AG04449 (cell line): ENCODE measurements around the gene ALDH18A1.
A peak's percentile ranks its signal among the peaks of the same experiment; 100 is the strongest.
"Not testable (repeated sequence)": the region's sequence is repeated elsewhere in the genome, so short reads cannot be mapped to it uniquely, and the experiment has no call there.

ENCODE experiments used
- CTCF ChIA-PET: fragments of 350-600 bp; formaldehyde crosslinking; extraction: SDS; loops from one replicate; lab custom pipeline; 2021; ENCODE audit warnings: antibody characterized with exemption; lab: Yijun Ruan, JAX
- POLR2A ChIA-PET: fragments of 400-600, 350-600 bp; formaldehyde crosslinking; extraction: SDS; loops from one replicate; lab custom pipeline; 2020; ENCODE audit warnings: antibody characterized with exemption, inconsistent platforms; lab: Yijun Ruan, JAX
- DNase-seq: peaks from one replicate; pipeline ENCODE4 v3.0.0-alpha.2; 2010; ENCODE audit warnings: low read depth, low spot score
- H3K4me3 ChIP-seq: 2 replicates; pipeline ENCODE4 v1.5.1; 2011; ENCODE audit warnings: low read depth, mild to moderate bottlenecking, control low read depth, low read length
- CTCF ChIP-seq: IDR thresholded peaks from one replicate; pipeline ENCODE4 v1.5.1; 2011; ENCODE audit warnings: mild to moderate bottlenecking, moderate library complexity, low read length, control low read depth, inconsistent platforms; ENCODE audit not compliant: insufficient read depth; ENCODE audit errors: missing control alignments

ALDH18A1 gene

GRCh38 chr10:95693071-95693667, 36.7 kb upstream of the ALDH18A1 start:
- ChIA-PET CTCF (interaction anchor here (0.5 to 7.6 kb wide), 67 partner anchors 10 to 470 kb away, joined by 3 to 495 read pairs (median 6); partner anchors contain the start of genes ALDH18A1, CC2D2B and ENTPD1), POLR2A (interaction anchor here (0.8 to 1.0 kb wide), 3 partner anchors 144 to 214 kb away, joined by 3 to 4 read pairs (median 4); partner anchors contain the start of gene CC2D2B)
- DNase-seq = no peak
- no peak for TF ChIP-seq CTCF
- peak overlapping the region; percentile 98 for H3K4me3 ChIP-seq

- no peak for DNase-seq
- ChIA-PET POLR2A (no interaction called here), CTCF (interaction anchor here (5.7 to 7.6 kb wide), 2 partner anchors 152 to 174 kb away, joined by 141 to 495 read pairs; no protein-coding TSS in a partner anchor)
- TF ChIP-seq CTCF = no peak
- H3K4me3 ChIP-seq = no peak overlapping the region
Measured at GRCh38 chr10:95691281-95691680, 34.8 kb upstream of the ALDH18A1 start.

GRCh38 chr10:95688648-95689047, 32.1 kb upstream of the ALDH18A1 start:
- DNase-seq = no peak
- H3K4me3 ChIP-seq = no peak overlapping the region
- ChIA-PET CTCF (interaction anchor here (1.3 to 4.3 kb wide), 3 partner anchors 153 to 177 kb away, joined by 3 to 48 read pairs (median 7); no protein-coding TSS in a partner anchor), POLR2A (no interaction called here)
- no peak for TF ChIP-seq CTCF

GRCh38 chr10:95683966-95684365, 27.5 kb upstream of the ALDH18A1 start:
- TF ChIP-seq CTCF = no peak
- no peak for DNase-seq
- CTCF ChIA-PET = interaction anchor here (1.0 to 2.4 kb wide), 3 partner anchors 9 to 157 kb away, joined by 3 to 16 read pairs (median 7); partner anchors contain the start of gene TCTN3
- H3K4me3 ChIP-seq = no peak overlapping the region
- POLR2A ChIA-PET = no interaction called here

GRCh38 chr10:95675403-95676116, 19.0 kb upstream of the ALDH18A1 start:
- no peak for DNase-seq
- CTCF ChIA-PET = interaction anchor here (1.1 to 7.7 kb wide), 3 partner anchors 8 to 166 kb away, joined by 3 to 53 read pairs (median 4); partner anchors contain the start of gene TCTN3
- POLR2A ChIA-PET = no interaction called here
- H3K4me3 ChIP-seq = no peak overlapping the region
- TF ChIP-seq CTCF = no peak

GRCh38 chr10:95674643-95675042, 18.1 kb upstream of the ALDH18A1 start:
- TF ChIP-seq CTCF = no peak
- no peak for DNase-seq
- ChIA-PET CTCF (interaction anchor here (1.1 to 7.7 kb wide), 3 partner anchors 9 to 167 kb away, joined by 3 to 53 read pairs (median 4); partner anchors contain the start of gene TCTN3), POLR2A (no interaction called here)
- no peak overlapping the region for H3K4me3 ChIP-seq

- H3K4me3 ChIP-seq, DNase-seq, POLR2A ChIA-PET: not testable (repeated sequence)
- CTCF ChIA-PET = interaction anchor here (1.5 kb wide), 1 partner anchor 192 kb away, joined by 7 read pairs; no protein-coding TSS in a partner anchor
Measured at GRCh38 chr10:95672641-95673040, 16.1 kb upstream of the ALDH18A1 start.
